T-helper 2 cell treated with Interferon-gamma antibody and Interleukin-4, amounts not matched to agents 100 ng/mL and 5 ng/mL, for 36 hours (primary cell): ENCODE data around the gene LBP. TPM values are rescaled to one million over a fixed set of nuclear protein-coding genes. Genes with fewer than 3 reads are reported as not detected.
"Not testable (repeated sequence)": the region's sequence is repeated elsewhere in the genome, so short reads cannot be mapped to it uniquely, and the experiment has no call there.

Experiments
- intact Hi-C: fragments of 100-400 bp; cut with micrococcal nuclease; formaldehyde crosslinking; loops from one replicate; pipeline ENCODE4 v1.15.1; 2023
- total RNA-seq: library from RNA; stranded (reverse); gene quantifications from 2 replicates; pipeline ENCODE4 v1.2.3, GENCODE V29; 2022

Gene LBP
- total RNA-seq, 1 donor from 2014 or later: not detected

- intact Hi-C loops: no loop called here
Observed at GRCh38 chr20:38320221-38320620, 26.1 kb upstream of the LBP start.

GRCh38 chr20:38321959-38322598, 24.2 kb upstream of the LBP start:
- intact Hi-C loops: no loop called here

DNA sequence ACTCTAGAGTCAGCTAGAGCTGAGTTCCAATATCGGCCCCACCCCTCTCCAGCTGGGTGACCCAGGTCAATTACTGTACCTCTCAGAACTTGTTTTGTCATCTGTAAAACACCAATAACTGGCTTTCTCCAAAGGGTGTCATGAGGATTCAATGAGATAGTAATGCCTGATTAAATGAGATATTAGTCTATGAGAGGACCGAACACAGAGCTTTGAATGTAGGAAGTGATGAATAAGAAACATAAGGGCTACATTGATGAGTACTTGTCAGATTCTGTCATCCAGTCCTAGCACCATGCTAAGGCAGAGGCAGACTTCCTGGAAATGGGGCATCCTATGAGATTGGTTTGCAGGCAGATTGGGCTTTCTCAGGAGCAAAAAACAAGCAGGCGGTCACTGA, 22.1 kb upstream of the LBP start:
- intact Hi-C loops: no loop called here

DNA sequence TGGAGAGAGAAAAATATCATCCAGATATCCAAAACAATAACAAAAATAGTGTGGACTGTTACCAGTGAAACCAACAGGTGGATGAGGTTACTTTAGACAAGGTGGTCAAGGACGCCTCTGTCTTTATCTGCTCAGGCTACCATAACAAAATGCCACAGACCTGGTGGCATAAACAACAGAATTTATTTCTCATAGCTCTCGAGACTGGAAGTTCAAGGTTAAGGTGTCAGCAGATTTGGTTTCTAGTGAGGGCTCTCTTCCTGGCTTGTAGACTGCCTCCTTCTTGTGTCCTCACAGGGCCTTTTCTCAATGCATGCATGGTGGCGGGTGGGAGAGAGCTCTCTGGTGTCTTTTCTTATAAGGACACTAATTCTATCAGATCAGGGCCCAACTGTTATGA, 21.1 kb upstream of the LBP start:
- intact Hi-C loops: no loop called here

- intact Hi-C loops: no loop called here
Observed at GRCh38 chr20:38325905-38326304, 20.4 kb upstream of the LBP start.

DNA sequence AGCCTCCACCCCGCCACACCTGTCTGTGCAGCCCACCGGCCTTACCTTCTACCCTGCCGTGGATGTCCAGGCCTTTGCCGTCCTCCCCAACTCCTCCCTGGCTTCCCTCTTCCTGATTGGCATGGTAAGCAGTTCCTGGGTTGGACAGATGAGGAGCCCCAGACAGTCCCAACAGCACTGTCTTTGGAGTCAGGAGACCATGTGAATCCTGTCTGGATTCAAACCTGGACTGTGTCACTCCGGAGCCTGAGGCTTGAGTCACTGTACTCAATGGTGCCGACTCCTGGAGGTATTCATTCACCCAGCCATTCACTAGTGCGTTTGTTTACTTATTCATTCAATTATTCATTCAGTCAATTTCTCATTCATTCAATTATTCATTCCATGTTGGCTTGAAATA, 20.0 kb upstream of the LBP start:
- intact Hi-C loops: no loop called here

DNA sequence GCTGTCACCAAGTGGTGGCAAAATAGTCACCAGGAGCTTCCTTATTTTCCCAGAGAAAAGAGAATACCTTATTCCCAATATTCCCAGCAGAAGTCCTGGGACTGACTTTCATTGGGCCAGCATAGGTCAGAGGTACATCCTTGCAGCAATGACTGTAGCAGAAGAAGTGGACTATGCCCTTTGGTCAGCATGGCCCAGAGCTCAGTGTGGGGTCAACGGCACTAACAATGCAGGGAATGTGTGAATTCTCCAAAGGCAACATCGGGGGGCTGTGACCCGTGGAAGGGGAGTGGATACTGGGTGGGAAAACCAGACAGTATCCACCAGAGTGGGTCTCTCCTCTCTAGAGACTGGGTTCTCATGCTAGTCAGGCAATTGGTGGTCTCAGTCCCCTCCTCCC, 15.6 kb upstream of the LBP start:
- intact Hi-C loops: no loop called here

DNA sequence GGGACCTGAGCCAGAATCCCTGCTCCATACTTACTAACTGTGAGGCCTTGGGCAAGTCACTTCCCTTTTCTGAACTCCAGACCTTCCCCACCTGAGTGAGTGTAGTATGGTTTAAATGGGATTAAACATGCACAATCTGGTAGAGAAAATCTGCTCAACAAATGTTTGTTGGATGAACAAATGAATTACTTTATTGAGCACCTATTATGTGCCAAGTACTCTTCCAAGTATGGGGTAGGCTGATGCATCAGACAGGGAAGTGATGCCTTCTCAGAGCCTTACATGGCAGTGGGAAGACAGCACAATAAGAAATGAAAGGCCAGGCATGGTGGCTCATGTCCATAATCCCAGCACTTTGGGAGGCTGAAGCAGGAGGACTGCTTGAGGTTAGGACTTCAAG, 15.0 kb upstream of the LBP start:
- intact Hi-C loops: no loop called here

DNA sequence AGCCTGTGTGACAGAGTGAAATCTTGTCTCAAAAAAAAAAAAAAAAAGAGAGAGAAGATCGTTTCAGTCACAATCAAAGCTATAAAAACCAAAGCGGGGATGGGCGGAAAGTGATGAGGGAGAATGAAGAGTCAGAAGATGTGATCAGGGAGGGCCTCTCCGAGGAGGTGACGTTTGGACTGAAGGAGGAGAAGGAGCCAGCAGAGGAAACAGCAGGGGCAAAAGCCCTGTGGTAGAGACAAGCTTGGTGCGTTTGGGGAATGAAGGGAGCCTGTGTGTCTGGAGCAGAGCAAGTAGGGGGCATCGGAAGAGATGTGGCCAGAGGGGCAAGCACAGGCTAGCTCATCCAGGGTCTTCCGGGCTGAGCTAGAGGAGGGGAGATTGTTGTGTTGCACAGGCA, 14.5 kb upstream of the LBP start:
- intact Hi-C loops: no loop called here

DNA sequence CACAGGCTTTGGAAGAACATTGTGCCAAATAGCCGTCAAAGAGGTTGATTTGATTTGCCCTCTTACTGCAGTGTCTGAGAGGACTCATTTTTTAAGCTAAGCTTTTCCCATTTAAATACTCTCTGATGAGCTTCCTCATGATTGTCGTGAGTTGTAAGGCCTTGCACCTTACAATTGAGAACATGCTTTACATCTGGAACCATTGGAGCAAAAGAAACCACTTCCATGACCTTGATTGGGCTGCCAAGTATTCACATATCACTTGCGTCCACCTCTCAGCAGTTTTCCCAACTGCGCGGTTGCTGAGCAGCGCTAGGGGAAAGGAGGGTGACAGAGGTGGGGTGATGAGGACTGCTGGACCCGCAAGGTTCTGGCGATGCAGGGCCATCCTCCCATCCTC, 12.3 kb upstream of the LBP start:
- intact Hi-C loops: no loop called here

DNA sequence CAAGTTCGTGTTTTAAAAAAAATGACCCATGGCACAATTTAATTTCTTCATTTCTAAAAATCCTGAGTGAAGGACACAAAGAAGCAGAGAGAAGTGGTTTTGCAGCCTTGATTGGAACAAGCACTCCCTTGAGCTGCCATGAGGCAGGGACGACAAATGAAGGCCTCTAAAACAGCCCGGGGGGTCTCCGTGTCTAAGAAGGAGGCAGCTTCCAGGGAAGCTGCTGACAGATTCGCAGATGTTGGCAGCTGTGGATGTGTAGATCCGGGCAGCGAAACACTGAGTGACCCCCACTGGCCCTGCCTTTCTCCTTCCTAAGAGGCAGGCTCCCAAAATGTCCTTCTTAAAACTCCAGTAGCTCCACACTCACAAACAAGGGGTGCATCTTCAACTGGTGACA, 9.6 kb upstream of the LBP start:
- intact Hi-C loops: no loop called here

DNA sequence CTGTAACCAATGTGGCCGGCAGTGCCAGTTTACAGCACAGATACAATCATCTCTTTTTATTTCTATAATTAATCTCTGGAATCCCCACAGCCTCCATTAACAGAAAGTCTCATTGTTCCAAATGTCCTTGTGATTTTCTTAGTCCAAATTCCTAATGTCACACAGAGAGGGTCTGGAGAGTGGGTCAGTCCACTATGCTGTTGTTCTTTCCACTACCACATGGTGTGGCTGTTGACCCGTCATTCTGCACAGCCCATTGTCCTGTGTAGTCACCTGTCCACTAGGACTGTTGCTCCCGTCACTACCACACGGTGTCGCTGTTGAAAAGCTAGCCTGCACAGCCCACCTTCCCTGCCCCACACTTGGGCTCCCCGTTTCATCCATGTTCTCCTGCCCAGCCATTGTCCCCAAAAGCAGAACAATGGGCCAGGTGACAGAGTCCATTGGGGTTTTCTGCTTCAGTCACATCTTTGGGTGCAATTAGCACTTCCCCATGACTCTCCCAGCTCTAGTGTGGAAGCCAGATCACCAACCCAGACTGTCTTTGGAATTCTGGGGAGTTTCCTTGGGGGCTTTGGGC, 8.6 kb upstream of the LBP start:
- intact Hi-C loops: no loop called here

- intact Hi-C loops: no loop called here
Observed at GRCh38 chr20:38338849-38339520, 7.3 kb upstream of the LBP start.

- intact Hi-C loops: not testable (repeated sequence)
Observed at GRCh38 chr20:38339521-38339896, 6.8 kb upstream of the LBP start.

DNA sequence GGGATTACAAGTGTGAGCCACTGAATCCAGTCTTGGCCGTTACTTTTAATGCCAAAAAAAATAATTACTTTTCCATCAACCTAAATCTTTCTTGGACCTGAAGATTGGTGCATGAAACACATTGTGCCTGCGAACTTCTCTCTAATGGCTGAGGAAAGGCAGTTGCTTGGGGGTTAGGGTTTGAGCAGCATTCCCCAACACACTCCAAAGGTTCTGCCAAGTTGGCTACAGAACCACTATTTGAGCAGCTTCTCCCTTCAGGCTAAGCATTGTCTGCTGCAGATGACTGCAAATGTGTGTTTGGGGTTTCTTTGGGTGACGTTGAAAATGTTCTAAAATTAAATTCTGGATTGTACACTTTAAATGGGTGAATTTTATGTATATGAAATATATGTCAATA, 6.3 kb upstream of the LBP start:
- intact Hi-C loops: no loop called here

GRCh38 chr20:38340693-38341092, 5.6 kb upstream of the LBP start:
- intact Hi-C loops: no loop called here

- intact Hi-C loops: no loop called here
Observed at GRCh38 chr20:38342216-38342615, 4.1 kb upstream of the LBP start.

DNA sequence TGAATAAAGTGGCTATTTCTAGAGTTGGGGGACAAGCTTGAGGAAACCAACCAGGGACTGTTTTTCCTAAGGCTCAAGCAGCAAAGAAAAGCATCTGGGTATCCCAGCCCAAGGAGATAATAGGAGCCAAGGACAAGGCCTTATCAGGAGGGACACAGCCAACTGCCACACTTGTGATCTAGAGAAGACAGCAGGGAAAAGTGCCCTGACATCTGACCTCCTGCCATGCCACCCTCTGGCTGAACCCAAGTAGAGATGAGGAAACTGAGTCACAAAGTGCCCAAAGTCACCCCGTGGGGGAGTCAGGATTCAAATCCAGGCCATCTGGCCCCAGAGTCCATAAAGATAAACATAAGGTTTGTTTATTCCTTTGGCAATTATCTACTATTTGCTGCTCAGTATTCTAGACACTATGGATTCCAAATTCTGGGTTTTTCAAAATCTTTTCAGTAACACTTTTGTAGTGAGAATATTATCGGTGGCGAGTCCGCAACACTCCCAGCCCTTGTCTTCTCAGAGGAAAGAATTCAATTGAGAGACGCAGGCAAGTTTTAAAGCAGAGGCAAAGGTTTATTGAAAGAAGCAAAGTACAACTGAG, 3.5 kb upstream of the LBP start:
- intact Hi-C loops: no loop called here

GRCh38 chr20:38343311-38344106, 2.8 kb upstream of the LBP start:
- intact Hi-C loops: no loop called here

DNA sequence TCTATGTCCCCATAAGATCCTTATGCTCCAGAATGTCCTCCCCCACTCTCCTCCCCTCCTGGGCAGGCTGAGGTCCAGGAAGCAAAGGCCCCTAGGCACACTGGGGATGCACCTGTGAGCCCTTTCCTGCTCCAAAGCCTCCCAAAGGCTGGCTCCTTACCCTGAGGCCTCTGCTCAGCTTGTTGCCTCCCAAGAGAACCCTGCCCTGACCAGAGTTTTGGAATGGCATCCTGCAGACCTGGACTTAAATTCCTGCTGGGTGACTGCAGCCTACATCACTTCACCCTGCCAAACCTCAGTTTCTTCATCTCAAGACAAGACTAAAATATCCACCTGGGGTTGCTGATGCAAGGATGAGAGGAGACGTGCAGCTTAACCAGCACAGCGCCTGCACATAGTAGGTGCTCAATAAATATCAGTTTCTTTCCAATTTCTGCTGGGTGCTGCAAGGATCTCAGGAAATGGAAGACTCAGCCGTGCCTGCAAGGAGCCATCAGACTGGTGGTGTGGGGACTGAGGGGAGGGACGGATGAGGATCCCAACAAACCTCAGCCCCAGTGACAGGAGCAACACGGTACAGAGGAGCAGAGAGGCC, 2.1 kb upstream of the LBP start:
- intact Hi-C loops: no loop called here

GRCh38 chr20:38345643-38346042, 639 bp upstream of the LBP start:
- intact Hi-C loops: no loop called here

- intact Hi-C loops: no loop called here
Observed at GRCh38 chr20:38346741-38347140, 459 bp downstream of the LBP start.
